Ishikawa (cell line): Measurements from ENCODE around the gene IGSF23.

Experiments used
- CEBPB ChIP-seq: IDR thresholded peaks from 2 replicates; pipeline ENCODE4 v1.6.1; 2012
- CREB1 ChIP-seq: IDR thresholded peaks from 2 replicates; pipeline ENCODE4 v1.6.1; 2012; ENCODE audit warnings: low read depth
- EGR1 ChIP-seq: IDR thresholded peaks from 2 replicates; pipeline ENCODE4 v1.6.1; 2012
- EP300 ChIP-seq: IDR thresholded peaks from 2 replicates; pipeline ENCODE4 v1.6.1; 2012; ENCODE audit warnings: borderline replicate concordance
- FOXM1 ChIP-seq: IDR thresholded peaks from 2 replicates; pipeline ENCODE4 v1.6.1; 2012; ENCODE audit warnings: low read depth, borderline replicate concordance
- NFIC ChIP-seq: IDR thresholded peaks from 2 replicates; pipeline ENCODE4 v1.6.1; 2012
- RAD21 ChIP-seq: IDR thresholded peaks from 2 replicates; pipeline ENCODE4 v1.6.1; 2012; ENCODE audit warnings: low read depth
- TAF1 ChIP-seq: IDR thresholded peaks from 2 replicates; pipeline ENCODE4 v1.6.1; 2012; ENCODE audit warnings: low read depth, mild to moderate bottlenecking
- TCF12 ChIP-seq: IDR thresholded peaks from 2 replicates; pipeline ENCODE4 v1.6.1; 2012; ENCODE audit warnings: low read depth
- TEAD4 ChIP-seq: IDR thresholded peaks from 2 replicates; pipeline ENCODE4 v1.6.1; 2012
- YY1 ChIP-seq: IDR thresholded peaks from 2 replicates; pipeline ENCODE4 v1.6.1; 2012; ENCODE audit warnings: low read depth
- ZBTB7A ChIP-seq: IDR thresholded peaks from 2 replicates; pipeline ENCODE4 v1.6.1; 2012; ENCODE audit warnings: low read depth
- TF ChIP-seq, protein P1 (sequence below): IDR thresholded peaks from 2 replicates; pipeline ENCODE4 v1.6.1; 2012; ENCODE audit warnings: low read depth, mild to moderate bottlenecking
- TF ChIP-seq, protein P2 (sequence below): IDR thresholded peaks from 2 replicates; pipeline ENCODE4 v1.6.1; 2012
- TF ChIP-seq, protein P3 (sequence below): IDR thresholded peaks from 2 replicates; pipeline ENCODE4 v1.6.1; 2012

Gene IGSF23

DNA sequence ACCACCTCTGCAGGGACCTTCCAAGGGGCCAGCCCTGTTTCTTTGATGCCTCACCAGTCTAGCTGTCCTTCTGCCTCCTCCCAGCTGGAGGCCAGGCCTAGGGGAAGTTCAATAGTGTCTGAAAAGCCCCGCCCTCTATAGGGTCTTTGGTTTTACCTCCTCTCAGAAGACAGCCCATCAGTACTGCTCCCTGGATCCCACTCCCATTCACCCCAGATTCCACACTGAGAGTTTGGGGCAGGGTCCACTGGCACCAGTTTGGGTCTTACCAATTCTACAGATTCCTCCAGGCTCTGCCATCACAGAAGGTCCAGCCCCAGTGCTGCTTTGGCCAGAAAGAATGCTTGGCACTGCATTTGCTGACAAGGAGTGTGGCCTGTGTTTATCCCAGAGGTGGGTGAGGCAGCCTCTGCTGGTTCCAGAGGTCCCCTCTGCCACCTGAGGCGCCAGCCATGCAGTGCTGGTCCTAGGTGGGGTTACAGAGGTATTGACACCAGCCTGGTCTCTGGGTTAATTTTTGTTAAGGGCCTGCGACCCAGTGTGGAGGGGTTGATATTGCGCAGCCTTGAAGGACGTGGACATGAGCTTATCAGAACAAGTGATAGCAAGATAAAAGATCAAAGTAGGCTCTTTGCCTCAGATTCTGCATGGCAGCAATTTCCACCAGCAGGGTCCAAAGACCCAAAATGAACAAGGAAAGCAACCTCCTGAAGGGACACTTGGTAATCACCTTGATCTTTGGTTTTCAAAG lies 41.4 kb upstream of the IGSF23 start:
- TF ChIP-seq CEBPB, result no peak
- no peak for TF ChIP-seq TAF1
- no peak for TF ChIP-seq NFIC
- TF ChIP-seq, protein P1, sequence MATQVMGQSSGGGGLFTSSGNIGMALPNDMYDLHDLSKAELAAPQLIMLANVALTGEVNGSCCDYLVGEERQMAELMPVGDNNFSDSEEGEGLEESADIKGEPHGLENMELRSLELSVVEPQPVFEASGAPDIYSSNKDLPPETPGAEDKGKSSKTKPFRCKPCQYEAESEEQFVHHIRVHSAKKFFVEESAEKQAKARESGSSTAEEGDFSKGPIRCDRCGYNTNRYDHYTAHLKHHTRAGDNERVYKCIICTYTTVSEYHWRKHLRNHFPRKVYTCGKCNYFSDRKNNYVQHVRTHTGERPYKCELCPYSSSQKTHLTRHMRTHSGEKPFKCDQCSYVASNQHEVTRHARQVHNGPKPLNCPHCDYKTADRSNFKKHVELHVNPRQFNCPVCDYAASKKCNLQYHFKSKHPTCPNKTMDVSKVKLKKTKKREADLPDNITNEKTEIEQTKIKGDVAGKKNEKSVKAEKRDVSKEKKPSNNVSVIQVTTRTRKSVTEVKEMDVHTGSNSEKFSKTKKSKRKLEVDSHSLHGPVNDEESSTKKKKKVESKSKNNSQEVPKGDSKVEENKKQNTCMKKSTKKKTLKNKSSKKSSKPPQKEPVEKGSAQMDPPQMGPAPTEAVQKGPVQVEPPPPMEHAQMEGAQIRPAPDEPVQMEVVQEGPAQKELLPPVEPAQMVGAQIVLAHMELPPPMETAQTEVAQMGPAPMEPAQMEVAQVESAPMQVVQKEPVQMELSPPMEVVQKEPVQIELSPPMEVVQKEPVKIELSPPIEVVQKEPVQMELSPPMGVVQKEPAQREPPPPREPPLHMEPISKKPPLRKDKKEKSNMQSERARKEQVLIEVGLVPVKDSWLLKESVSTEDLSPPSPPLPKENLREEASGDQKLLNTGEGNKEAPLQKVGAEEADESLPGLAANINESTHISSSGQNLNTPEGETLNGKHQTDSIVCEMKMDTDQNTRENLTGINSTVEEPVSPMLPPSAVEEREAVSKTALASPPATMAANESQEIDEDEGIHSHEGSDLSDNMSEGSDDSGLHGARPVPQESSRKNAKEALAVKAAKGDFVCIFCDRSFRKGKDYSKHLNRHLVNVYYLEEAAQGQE, result no peak
- no peak for TF ChIP-seq EP300
- TF ChIP-seq, protein P2, sequence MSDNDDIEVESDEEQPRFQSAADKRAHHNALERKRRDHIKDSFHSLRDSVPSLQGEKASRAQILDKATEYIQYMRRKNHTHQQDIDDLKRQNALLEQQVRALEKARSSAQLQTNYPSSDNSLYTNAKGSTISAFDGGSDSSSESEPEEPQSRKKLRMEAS, result no peak
- TF ChIP-seq, protein P3, sequence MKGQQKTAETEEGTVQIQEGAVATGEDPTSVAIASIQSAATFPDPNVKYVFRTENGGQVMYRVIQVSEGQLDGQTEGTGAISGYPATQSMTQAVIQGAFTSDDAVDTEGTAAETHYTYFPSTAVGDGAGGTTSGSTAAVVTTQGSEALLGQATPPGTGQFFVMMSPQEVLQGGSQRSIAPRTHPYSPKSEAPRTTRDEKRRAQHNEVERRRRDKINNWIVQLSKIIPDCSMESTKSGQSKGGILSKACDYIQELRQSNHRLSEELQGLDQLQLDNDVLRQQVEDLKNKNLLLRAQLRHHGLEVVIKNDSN, result no peak
- no peak for TF ChIP-seq YY1
- TF ChIP-seq EGR1, result no peak
- TF ChIP-seq CREB1, result no peak
- TF ChIP-seq FOXM1, result no peak
- no peak for TF ChIP-seq RAD21
- TF ChIP-seq ZBTB7A, result no peak
- no peak for TF ChIP-seq TEAD4
- TF ChIP-seq TCF12, result no peak

DNA sequence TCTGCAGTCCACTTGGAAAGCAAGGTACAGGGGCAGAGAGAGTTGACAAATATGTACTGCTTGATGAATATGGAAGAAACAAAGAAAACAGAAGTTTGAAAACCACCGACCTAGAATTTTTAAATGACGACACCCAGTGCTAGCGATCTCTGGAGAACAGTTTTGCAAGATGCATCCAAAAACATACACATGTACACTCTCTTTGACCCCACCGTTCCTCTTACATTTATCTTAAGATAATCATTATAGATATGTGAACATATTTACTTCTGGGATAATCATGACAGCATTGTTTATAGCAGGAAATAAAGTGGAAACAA lies 40.8 kb upstream of the IGSF23 start:
- no peak for TF ChIP-seq TAF1
- no peak for TF ChIP-seq CREB1

DNA sequence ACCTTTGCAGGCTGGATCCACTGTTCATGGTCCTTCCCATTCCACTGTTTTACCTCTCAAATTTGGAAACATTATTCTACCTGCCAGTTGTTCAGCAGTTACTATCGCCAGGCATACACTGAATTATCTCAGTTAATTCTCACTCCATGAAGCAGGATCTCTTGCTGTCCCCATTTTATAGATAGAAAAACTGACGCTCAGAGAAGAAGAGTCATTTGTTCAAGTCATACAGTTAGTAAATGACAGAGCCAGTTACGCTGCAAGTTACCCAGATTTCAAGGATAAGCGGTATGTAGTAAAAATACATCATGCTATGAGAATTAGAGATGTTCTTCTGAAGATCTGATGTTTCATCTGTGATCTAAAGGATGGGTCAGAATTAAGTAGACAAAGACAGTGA lies 40.2 kb upstream of the IGSF23 start:
- no peak for TF ChIP-seq CEBPB
- TF ChIP-seq CREB1, result no peak
- TF ChIP-seq, protein P1, result no peak
- TF ChIP-seq FOXM1, result no peak

DNA sequence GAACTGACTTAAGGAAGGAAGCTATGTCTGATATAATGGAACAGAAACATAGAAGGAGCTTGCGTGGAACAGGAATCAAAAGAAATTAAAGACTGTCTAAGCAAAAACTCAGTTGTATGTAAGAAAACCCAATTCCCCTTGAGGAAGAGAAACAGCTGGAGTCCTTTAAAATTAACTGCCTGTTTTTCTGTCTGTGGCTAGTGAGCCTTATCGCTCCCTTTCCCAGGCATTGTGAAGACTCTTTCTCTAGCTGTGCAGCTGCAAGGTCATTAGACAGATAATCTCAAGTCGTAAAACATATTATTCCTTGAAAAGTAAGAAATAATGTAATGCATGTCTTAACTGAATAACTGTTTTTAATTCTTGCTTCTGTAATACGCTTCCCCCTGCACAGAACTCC lies 39.7 kb upstream of the IGSF23 start:
- TF ChIP-seq, protein P2, result no peak
- no peak for TF ChIP-seq TAF1
- no peak for TF ChIP-seq FOXM1
- TF ChIP-seq EGR1, result no peak
- no peak for TF ChIP-seq CREB1
- TF ChIP-seq TEAD4, result no peak
- TF ChIP-seq TCF12, result no peak
- TF ChIP-seq RAD21, result no peak
- no peak for TF ChIP-seq CEBPB
- TF ChIP-seq EP300, result no peak
- no peak for TF ChIP-seq YY1
- TF ChIP-seq NFIC, result no peak
- TF ChIP-seq, protein P3, result no peak

DNA sequence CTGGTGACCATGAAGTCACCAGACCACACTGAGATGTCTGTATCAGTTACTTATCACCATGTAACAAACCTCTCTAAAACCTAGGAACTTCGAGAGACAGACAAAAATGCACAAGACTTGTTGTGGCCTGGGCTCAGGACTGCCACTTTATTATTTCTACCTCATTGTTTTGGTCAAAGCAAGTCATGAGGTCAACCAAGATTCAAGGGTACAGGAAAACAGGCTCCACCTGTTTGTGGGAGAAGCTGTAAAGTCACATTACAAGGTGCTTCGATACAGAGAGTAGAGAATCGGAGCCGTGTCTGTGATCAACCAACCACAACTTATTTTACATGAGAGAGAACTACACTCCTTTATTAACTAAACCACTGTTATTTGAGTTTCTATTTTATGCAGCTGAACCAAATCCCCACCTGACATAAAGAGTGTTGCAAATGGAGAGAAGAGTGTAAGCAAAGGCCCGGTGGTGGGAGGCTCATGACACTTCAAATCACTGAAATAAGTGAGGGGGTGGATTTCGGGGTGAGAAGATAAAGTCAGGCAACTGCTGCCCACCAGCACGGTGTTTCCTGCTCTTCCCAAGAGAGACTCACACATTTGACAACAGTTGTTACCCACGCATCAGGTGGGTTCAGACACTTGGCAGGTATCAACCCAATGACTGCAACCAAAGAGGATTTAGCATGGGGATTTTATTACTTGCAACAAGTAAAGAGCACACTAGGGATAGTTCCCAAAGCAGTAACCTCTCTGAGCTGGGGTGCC lies 39.0 kb upstream of the IGSF23 start:
- TF ChIP-seq CEBPB (no peak), TCF12 (no peak), CREB1 (no peak), TEAD4 (no peak), TAF1 (no peak), ZBTB7A (no peak)

DNA sequence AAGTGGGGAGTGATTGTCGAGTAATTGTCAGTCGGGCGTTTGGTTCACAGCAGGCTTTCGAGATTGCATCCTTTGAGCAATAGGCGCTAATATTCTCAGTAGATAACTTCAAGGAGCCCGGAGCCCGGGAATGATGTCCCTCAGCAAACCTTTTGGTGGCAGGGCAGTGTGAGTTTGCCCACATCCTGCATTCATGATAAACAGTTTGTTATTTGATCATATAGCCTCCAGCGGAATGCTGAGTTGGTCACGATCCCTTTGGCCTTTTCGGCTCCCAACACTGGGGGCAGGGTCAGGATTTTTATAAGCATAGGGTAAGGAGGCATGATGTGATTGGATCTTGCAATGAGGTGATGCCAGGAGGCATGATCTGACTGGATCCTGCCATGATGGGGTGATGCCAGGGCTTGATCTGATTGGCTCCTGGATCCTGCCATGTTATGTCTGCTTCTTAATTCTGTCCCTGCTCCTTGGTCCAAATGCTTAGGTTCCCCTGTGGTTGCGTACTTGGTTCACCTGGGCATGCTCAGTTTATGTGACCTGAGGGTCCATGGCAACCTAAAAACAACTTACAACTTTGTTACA lies 38.2 kb upstream of the IGSF23 start:
- TF ChIP-seq CEBPB, result no peak
- TF ChIP-seq ZBTB7A, result no peak
- no peak for TF ChIP-seq CREB1
- TF ChIP-seq FOXM1, result no peak
